ENCODE data around the gene PTK6.

- TF ChIP-seq CTCF (IDR thresholded peaks at IDR 0.05; ENCODE audit: low read length): peak; percentile 95
- TF ChIP-seq EZH2 (IDR thresholded peaks at IDR 0.05; ENCODE audit: borderline replicate concordance, low read length): no peak
Measured at GRCh38 chr20:63537525-63538203, 488 bp upstream of the PTK6 start.
